Testis (tissue), 2 donors: ENCODE measurements around the gene PLEKHG5.

Experiments used
- CTCF ChIP-seq, 3 experiments: fragments of 450-650 bp in 2 of 3; fragments of 200-600 bp in 1 of 3; sonication (generic) in 1 of 3; IDR thresholded peaks; one replicate each; pipeline ENCODE4 v1.5.1; 2016 to 2019; ENCODE audit warnings: antibody characterized with exemption in 3 of 3, mild to moderate bottlenecking in 2 of 3, moderate library complexity in 1 of 3
- POLR2A ChIP-seq: fragments of 450-650 bp; IDR thresholded peaks from one replicate; pipeline ENCODE4 v1.6.1; 2017; ENCODE audit warnings: antibody characterized with exemption, mild to moderate bottlenecking, moderate library complexity

- TF ChIP-seq CTCF (IDR thresholded peaks at IDR 0.05) (no peak), POLR2A (no peak)
Observed at GRCh38 chr1:6531996-6532395, 40.5 kb upstream of the PLEKHG5 start.
